HEK293 (cell line): ENCODE measurements around the gene NDST1.
A peak's percentile ranks its signal among the peaks of the same experiment; 100 is the strongest.

ENCODE experiments used
- EGR2 ChIP-seq: fragments of 450-650 bp; formaldehyde crosslinking; IDR thresholded peaks from 2 replicates; pipeline ENCODE4 v1.5.1; 2016; ENCODE audit warnings: low read depth, missing biosample characterization, missing genetic modification characterization
- GFI1B ChIP-seq: fragments of 450-650 bp; formaldehyde crosslinking; IDR thresholded peaks from 2 replicates; pipeline ENCODE4 v1.5.1; 2016; ENCODE audit warnings: missing biosample characterization, missing genetic modification characterization
- HIC1 ChIP-seq: fragments of 450-650 bp; formaldehyde crosslinking; IDR thresholded peaks from 2 replicates; pipeline ENCODE4 v1.5.1; 2016; ENCODE audit warnings: missing biosample characterization, missing genetic modification characterization
- INSM2 ChIP-seq: fragments of 450-650 bp; formaldehyde crosslinking; IDR thresholded peaks from 2 replicates; pipeline ENCODE4 v1.5.1; 2016; ENCODE audit warnings: missing biosample characterization, missing genetic modification characterization
- KLF9 ChIP-seq: fragments of 450-650 bp; formaldehyde crosslinking; IDR thresholded peaks from 2 replicates; pipeline ENCODE4 v1.5.1; 2016; ENCODE audit warnings: missing biosample characterization, missing genetic modification characterization, low read depth
- OVOL3 ChIP-seq: fragments of 450-650 bp; formaldehyde crosslinking; IDR thresholded peaks from 2 replicates; pipeline ENCODE4 v1.5.1; 2016; ENCODE audit warnings: missing biosample characterization, missing genetic modification characterization
- PRDM4 ChIP-seq: fragments of 450-650 bp; formaldehyde crosslinking; IDR thresholded peaks from 2 replicates; pipeline ENCODE4 v1.5.1; 2017; ENCODE audit warnings: missing biosample characterization, missing genetic modification characterization
- SETDB1 ChIP-seq: IDR thresholded peaks from one replicate; pipeline ENCODE4 v1.6.1; 2017; ENCODE audit warnings: mild to moderate bottlenecking, low read length, moderate library complexity, mixed read lengths; ENCODE audit not compliant: insufficient read length
- TCF7L2 ChIP-seq: IDR thresholded peaks from 2 replicates; pipeline ENCODE4 v1.6.1; 2011; ENCODE audit warnings: low read depth, mild to moderate bottlenecking, inconsistent platforms, low read length, moderate library complexity, borderline replicate concordance
- ZBTB10 ChIP-seq: fragments of 450-650 bp; formaldehyde crosslinking; IDR thresholded peaks from 2 replicates; pipeline ENCODE4 v1.5.1; 2016; ENCODE audit warnings: missing biosample characterization, missing genetic modification characterization
- ZBTB48 ChIP-seq: fragments of 450-650 bp; formaldehyde crosslinking; IDR thresholded peaks from 2 replicates; pipeline ENCODE4 v1.5.1; 2016; ENCODE audit warnings: missing biosample characterization, missing genetic modification characterization
- ZBTB49 ChIP-seq: fragments of 450-650 bp; formaldehyde crosslinking; IDR thresholded peaks from 2 replicates; pipeline ENCODE4 v1.5.1; 2016; ENCODE audit warnings: missing biosample characterization, missing genetic modification characterization, low read depth
- ZBTB7A ChIP-seq: fragments of 450-650 bp; formaldehyde crosslinking; IDR thresholded peaks from 2 replicates; pipeline ENCODE4 v1.5.1; 2016; ENCODE audit warnings: low read depth, missing biosample characterization, missing genetic modification characterization
- ZIC2 ChIP-seq: fragments of 450-650 bp; formaldehyde crosslinking; IDR thresholded peaks from 2 replicates; pipeline ENCODE4 v1.5.1; 2016; ENCODE audit warnings: missing biosample characterization, missing genetic modification characterization
- ZNF112 ChIP-seq: fragments of 450-650 bp; formaldehyde crosslinking; IDR thresholded peaks from 2 replicates; pipeline ENCODE4 v1.5.0; 2017; ENCODE audit warnings: missing biosample characterization, missing genetic modification characterization
- ZNF146 ChIP-seq: fragments of 450-650 bp; formaldehyde crosslinking; IDR thresholded peaks from 2 replicates; pipeline ENCODE4 v1.5.1; 2016; ENCODE audit warnings: missing biosample characterization, missing genetic modification characterization
- ZNF174 ChIP-seq: fragments of 450-650 bp; formaldehyde crosslinking; IDR thresholded peaks from 2 replicates; pipeline ENCODE4 v1.5.0; 2017; ENCODE audit warnings: missing biosample characterization, mild to moderate bottlenecking, missing genetic modification characterization
- ZNF280D ChIP-seq: fragments of 450-650 bp; formaldehyde crosslinking; IDR thresholded peaks from 2 replicates; pipeline ENCODE4 v1.5.1; 2016; ENCODE audit warnings: missing biosample characterization, missing genetic modification characterization
- ZNF391 ChIP-seq: fragments of 450-650 bp; formaldehyde crosslinking; IDR thresholded peaks from 2 replicates; pipeline ENCODE4 v1.5.1; 2016; ENCODE audit warnings: low read depth, missing biosample characterization, missing genetic modification characterization, borderline replicate concordance
- ZNF621 ChIP-seq: fragments of 450-650 bp; formaldehyde crosslinking; IDR thresholded peaks from 2 replicates; pipeline ENCODE4 v1.5.1; 2017; ENCODE audit warnings: missing biosample characterization, missing genetic modification characterization
- ZNF623 ChIP-seq: fragments of 450-650 bp; formaldehyde crosslinking; IDR thresholded peaks from 2 replicates; pipeline ENCODE4 v1.5.1; 2016; ENCODE audit warnings: missing biosample characterization, missing genetic modification characterization
- ZNF626 ChIP-seq: fragments of 450-650 bp; sonication (Bioruptor Pico); formaldehyde crosslinking; IDR thresholded peaks from 2 replicates; pipeline ENCODE4 v1.5.1; 2018; ENCODE audit warnings: missing biosample characterization, missing genetic modification characterization, inconsistent platforms
- ZNF768 ChIP-seq: fragments of 450-650 bp; formaldehyde crosslinking; IDR thresholded peaks from 2 replicates; pipeline ENCODE4 v1.5.1; 2018; ENCODE audit warnings: missing biosample characterization, mild to moderate bottlenecking, missing genetic modification characterization
- ZXDB ChIP-seq: fragments of 450-650 bp; formaldehyde crosslinking; IDR thresholded peaks from 2 replicates; pipeline ENCODE4 v1.5.1; 2016; ENCODE audit warnings: missing biosample characterization, missing genetic modification characterization

The NDST1 gene

GRCh38 chr5:150458802-150459557 lies 49.0 kb upstream of the NDST1 start (continued):
- TF ChIP-seq ZBTB48 (tag by site-specific recombination) (no peak), PRDM4 (tag by site-specific recombination) (no peak), ZNF621 (tag by site-specific recombination) (no peak), ZNF146 (tag by site-specific recombination) (no peak), HIC1 (tag by site-specific recombination) (peak; percentile 99), ZNF174 (tag by site-specific recombination) (no peak), ZNF391 (tag by site-specific recombination) (no peak), OVOL3 (tag by site-specific recombination) (no peak), TCF7L2 (peak; percentile 25; the same call in 1 of the 2 replicates), KLF9 (peak; percentile 79), EGR2 (tag by site-specific recombination) (peak; percentile 79), ZIC2 (tag by site-specific recombination) (peak; percentile 24; the same call in 1 of the 2 replicates), ZXDB (tag by site-specific recombination) (0 out of 2 replicates have a peak, but pooled peaks have one; percentile 21), ZBTB10 (tag by site-specific recombination) (peak; percentile 63; the same call in 1 of the 2 replicates), ZNF280D (tag by site-specific recombination) (no peak), ZBTB7A (tag by site-specific recombination) (no peak; the same call in 1 of the 2 replicates), SETDB1 (no peak), GFI1B (tag by site-specific recombination) (no peak), INSM2 (tag by site-specific recombination) (no peak), ZBTB49 (tag by site-specific recombination) (no peak), ZNF768 (tag by site-specific recombination) (no peak), ZNF626 (no peak), ZNF112 (tag by site-specific recombination) (no peak), ZNF623 (tag by site-specific recombination) (no peak)
